K562 (cell line): Measurements from ENCODE around the gene TMEM267. TPM values are rescaled to one million over a fixed set of nuclear protein-coding genes. Genes with fewer than 3 reads are reported as not detected.
A peak's percentile ranks its signal among the peaks of the same experiment; 100 is the strongest.

Experiments used
- ATAC-seq: fragments of 200-7000 bp; cut with Tn5 transposase; 3 replicates; pipeline ENCODE4 v1.9.1; 2020; ENCODE audit warnings: moderate library complexity
- BruUV-seq: library from RNA; stranded (reverse); fragments of 400-500 nt; replicated peaks from 2 replicates; lab custom pipeline; 2021; lab: Mats Ljungman, UMichigan
- CTCF ChIA-PET: fragments of 300-600 bp; formaldehyde crosslinking; extraction: SDS; loops from one replicate; lab custom pipeline; 2021; ENCODE audit warnings: low intra/inter-chr PET ratio; lab: Yijun Ruan, JAX
- POLR2A ChIA-PET: fragments of 300-600, 350-650 bp; sonication (Branson Sonifier 250); formaldehyde crosslinking; extraction: SDS; loops from one replicate; lab custom pipeline; 2021; ENCODE audit warnings: antibody characterized with exemption, inconsistent platforms; lab: Yijun Ruan, JAX
- DNase-seq, 4 experiments: peaks; one replicate each; pipeline versions ENCODE4 v3.0.0 to v3.0.0-alpha.2; 2011 to 2018; ENCODE audit warnings: low spot score in 3 of 4, mixed read lengths in 3 of 4; ENCODE audit errors: extremely low read depth in 1 of 4
- FAIRE-seq: peaks from 2 replicates; lab custom pipeline; 2011; peaks lifted over from hg19 to GRCh38; lab: Jason Lieb, UNC
- H2AFZ ChIP-seq: 2 replicates; pipeline ENCODE4 v1.6.0; 2011; ENCODE audit warnings: low read depth, low read length, control low read depth, inconsistent platforms
- H3K27ac ChIP-seq: fragments of 200-600 bp; 3 replicates; pipeline ENCODE4 v1.8.0; 2011; ENCODE audit warnings: low read depth, mild to moderate bottlenecking, control low read depth, inconsistent platforms, low read length, moderate library complexity, mixed read lengths; ENCODE audit errors: extremely low read depth
- H3K27me3 ChIP-seq, 2 experiments: fragments of 300-600 bp in 1 of 2; 2 replicates in 1 of 2; 3 replicates in 1 of 2; pipeline versions ENCODE4 v1.6.0 to v1.8.0; 2011; ENCODE audit warnings: inconsistent platforms in 2 of 2, low read length in 2 of 2, mild to moderate bottlenecking in 1 of 2, mixed read lengths in 1 of 2, moderate library complexity in 1 of 2; ENCODE audit not compliant: control insufficient read depth in 2 of 2, insufficient read depth in 2 of 2
- H3K36me3 ChIP-seq: fragments of 300-600 bp; 3 replicates; pipeline ENCODE4 v1.8.0; 2011; ENCODE audit warnings: mild to moderate bottlenecking, low read length, inconsistent platforms; ENCODE audit not compliant: control insufficient read depth, insufficient read depth
- H3K4me1 ChIP-seq, 2 experiments: fragments of 200-600 bp in 1 of 2; replicated peaks in 1 of 2; 2 replicates in 1 of 2; 3 replicates in 1 of 2; pipeline versions ENCODE4 v1.5.1 to v1.8.0; 2011; ENCODE audit warnings: inconsistent platforms in 2 of 2, low read length in 2 of 2, mild to moderate bottlenecking in 1 of 2, mixed read lengths in 1 of 2, moderate library complexity in 1 of 2; ENCODE audit not compliant: control insufficient read depth in 2 of 2, insufficient read depth in 2 of 2
- H3K4me2 ChIP-seq: 2 replicates; pipeline ENCODE4 v1.6.1; 2011; ENCODE audit warnings: low read length, control low read depth, inconsistent platforms, mixed read lengths; ENCODE audit not compliant: insufficient read depth
- H3K4me3 ChIP-seq: fragments of 200-600 bp; sonication (generic), shearing (Covaris generic); 2 replicates; pipeline ENCODE4 v1.5.1; 2016; ENCODE audit warnings: control low read depth, inconsistent platforms
- H3K79me2 ChIP-seq: fragments of 200-600 bp; 3 replicates; pipeline ENCODE4 v1.8.0; 2011; ENCODE audit warnings: low read length, inconsistent platforms; ENCODE audit not compliant: control insufficient read depth, insufficient read depth
- H3K9ac ChIP-seq, 2 experiments: 2 replicates each; pipeline versions ENCODE4 v1.6.0 to v1.6.1; 2011; ENCODE audit warnings: low read depth in 2 of 2, low read length in 2 of 2, control low read depth in 1 of 2, inconsistent platforms in 1 of 2, mild to moderate bottlenecking in 1 of 2, mixed read lengths in 1 of 2; ENCODE audit not compliant: insufficient read depth in 1 of 2
- H3K9me1 ChIP-seq: one replicate; pipeline ENCODE4 v1.6.0; 2011; ENCODE audit warnings: inconsistent platforms, mild to moderate bottlenecking, low read length, moderate library complexity; ENCODE audit not compliant: control insufficient read depth, insufficient read depth
- H3K9me3 ChIP-seq: replicated peaks from 2 replicates; pipeline ENCODE4 v1.5.1; 2011; ENCODE audit warnings: low read depth, low read length, inconsistent platforms; ENCODE audit not compliant: control insufficient read depth, insufficient read depth
- H4K20me1 ChIP-seq: replicated peaks from 2 replicates; pipeline ENCODE4 v1.6.1; 2011; ENCODE audit warnings: low read length, inconsistent platforms, mixed read lengths; ENCODE audit not compliant: control insufficient read depth, insufficient read depth
- C11orf30 ChIP-seq: fragments of 450-650 bp; IDR thresholded peaks from 2 replicates; pipeline ENCODE4 v1.6.1; 2016; ENCODE audit warnings: low read depth, mild to moderate bottlenecking
- CREBBP ChIP-seq: IDR thresholded peaks from one replicate; pipeline ENCODE4 v1.6.1; 2012; ENCODE audit warnings: low read depth, mild to moderate bottlenecking, control low read depth, inconsistent platforms, low read length
- DPF2 ChIP-seq: fragments of 450-650 bp; IDR thresholded peaks from 2 replicates; pipeline ENCODE4 v1.6.1; 2016
- ESRRA ChIP-seq: fragments of 450-650 bp; IDR thresholded peaks from 2 replicates; pipeline ENCODE4 v1.6.1; 2014; ENCODE audit warnings: low read depth, mild to moderate bottlenecking, moderate library complexity, borderline replicate concordance
- HNRNPUL1 ChIP-seq: fragments of 200-400 bp; formaldehyde crosslinking; IDR thresholded peaks from 2 replicates; pipeline ENCODE4 v1.6.1; 2017; ENCODE audit warnings: low read length
- LEF1 ChIP-seq: fragments of 450-650 bp; IDR thresholded peaks from 2 replicates; pipeline ENCODE4 v1.6.1; 2016; ENCODE audit warnings: mild to moderate bottlenecking
- MEF2A ChIP-seq: IDR thresholded peaks from 2 replicates; pipeline ENCODE4 v1.6.1; 2011; ENCODE audit warnings: low read depth, mild to moderate bottlenecking, low read length, moderate library complexity; ENCODE audit not compliant: control insufficient read depth
- NR2C1 ChIP-seq, 2 experiments: fragments of 450-650 bp; IDR thresholded peaks; 2 replicates each; pipeline ENCODE4 v1.6.1; 2017; ENCODE audit warnings: mild to moderate bottlenecking in 2 of 2, antibody characterized with exemption in 1 of 2, inconsistent platforms in 1 of 2, missing compliant biosample characterization in 1 of 2, missing genetic modification characterization in 1 of 2
- POLR2B ChIP-seq: fragments of 450-650 bp; IDR thresholded peaks from 2 replicates; pipeline ENCODE4 v1.6.1; 2018; ENCODE audit warnings: low read depth; ENCODE audit not compliant: partially characterized antibody
- PRMT5 ChIP-seq: sonication (generic); formaldehyde crosslinking; IDR thresholded peaks from 2 replicates; pipeline ENCODE4 v1.5.0; 2020; ENCODE audit warnings: missing genetic modification reagents
- RAD21 ChIP-seq, 2 experiments: fragments of 250-450 bp in 1 of 2; fragments of 450-650 bp in 1 of 2; sonication (Bioruptor Pico) in 1 of 2; formaldehyde crosslinking in 1 of 2; IDR thresholded peaks in 1 of 2; conservative IDR thresholded peaks in 1 of 2; 2 replicates each; pipeline versions ENCODE4 v1.4.0 to v1.8.0; 2020 to 2022; ENCODE audit warnings: mild to moderate bottlenecking in 2 of 2, moderate library complexity in 1 of 2
- RFX5 ChIP-seq: IDR thresholded peaks from 2 replicates; pipeline ENCODE4 v1.6.1; 2011; ENCODE audit warnings: low read depth, mild to moderate bottlenecking, improper control_type of control experiment, low read length
- TEAD1 ChIP-seq, 2 experiments: fragments of 450-650 bp in 1 of 2; sonication (generic) in 1 of 2; formaldehyde crosslinking; IDR thresholded peaks; 2 replicates each; pipeline versions ENCODE4 v1.4.0 to v1.8.0; 2020 to 2022; ENCODE audit warnings: mild to moderate bottlenecking in 2 of 2, missing genetic modification reagents in 1 of 2
- TGIF2 ChIP-seq: sonication (generic); formaldehyde crosslinking; IDR thresholded peaks from 2 replicates; pipeline ENCODE4 v1.8.1; 2022; ENCODE audit warnings: mild to moderate bottlenecking, missing genetic modification reagents, moderate library complexity
- ZFP36 ChIP-seq: fragments of 150-350 bp; IDR thresholded peaks from 2 replicates; pipeline ENCODE4 v1.6.1; 2018; ENCODE audit warnings: low read length, low read depth; ENCODE audit not compliant: partially characterized antibody
- ZNF512 ChIP-seq: IDR thresholded peaks from 2 replicates; pipeline ENCODE4 v1.6.1; 2016; ENCODE audit warnings: missing genetic modification characterization, missing compliant biosample characterization
- WGBS: fragments of 100-300 bp; shearing (Covaris generic); methylation state at CpG from one replicate; pipeline ENCODE4 v1.1.6; 2016; ENCODE audit warnings: low coverage, mixed read lengths; ENCODE audit not compliant: insufficient coverage; ENCODE audit errors: missing lambda C conversion rate; 5-methylcytosine and 5-hydroxymethylcytosine counted together
- in situ Hi-C: fragments of 300-500 bp; cut with MboI; formaldehyde crosslinking; loops from 4 replicates; pipeline ENCODE4 v1.15.0; 2018; ENCODE audit warnings: inconsistent platforms, mixed read lengths
- intact Hi-C: fragments of 100-400 bp; cut with micrococcal nuclease; formaldehyde crosslinking; loops from 2 replicates; pipeline ENCODE4 v1.14.2; 2022
- polyA plus RNA-seq, 8 experiments: library from polyadenylated mRNA; depleted of rRNA in 4 of 8; stranded (reverse) in 5 of 8; unstranded in 3 of 8; fragments of >200 nt; fragmentation: Nextera tagmentation in 2 of 8; fragmentation: Illumina TruSeq in 1 of 8; extraction: Ambion mirVana in 2 of 8; extraction: Trizol in 1 of 8; gene quantifications; 2 replicates each; pipeline versions ENCODE4 v1.2.1 to v1.2.3, GENCODE V29; 2011 to 2014; ENCODE audit warnings: inconsistent platforms in 1 of 8, missing spikeins in 1 of 8
- total RNA-seq, 7 experiments: library from RNA; depleted of rRNA in 6 of 7; stranded (reverse); fragments of >200 nt in 6 of 7; fragmentation: Illumina TruSeq in 2 of 7; extraction: Trizol in 2 of 7; gene quantifications; 2 replicates each; pipeline versions ENCODE4 v1.2.1 to v1.2.3, GENCODE V29; 2011 to 2021; ENCODE audit warnings: low replicate concordance in 1 of 7

Gene TMEM267
- total and polyA plus RNA-seq, 9 of the 15 experiments (the other 6 are each of a cell fraction or from before 2014, with no cell fraction given) = 8.1 to 61.1 (median 17.8) TPM

DNA sequence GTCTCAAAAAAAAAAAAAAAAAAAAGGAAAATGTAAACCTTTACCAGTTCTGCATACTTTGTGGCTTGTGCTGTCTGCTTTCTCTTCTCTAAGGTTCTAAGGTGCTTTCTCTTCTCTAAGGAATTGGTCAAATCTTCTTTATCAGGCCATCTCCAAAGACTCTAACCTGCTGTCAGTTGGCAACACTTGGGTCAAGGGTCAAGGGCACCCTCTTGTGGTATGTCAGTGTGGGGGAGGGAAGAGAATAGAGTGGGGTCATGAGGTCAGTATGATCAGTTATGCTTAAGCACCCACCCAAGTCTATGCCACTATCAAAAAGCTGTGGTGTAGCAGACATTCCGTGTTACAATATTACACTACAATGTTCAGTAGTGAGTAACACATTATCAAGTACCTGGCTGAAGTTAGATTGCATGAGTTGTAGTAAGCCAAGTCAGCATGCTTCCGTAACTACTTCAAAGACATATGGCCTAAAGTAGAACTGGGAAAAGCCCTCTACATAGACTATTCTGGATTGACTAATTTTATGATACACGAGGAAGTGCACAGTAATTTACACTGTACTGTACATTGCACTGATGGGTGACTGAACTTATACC is 46.5 kb downstream of the TMEM267 start (continued):
- 0 out of 2 replicates have a peak, but pooled peaks have one; percentile 16 for TF ChIP-seq ESRRA
- TF ChIP-seq PRMT5 (CRISPR knock-in tag) = no peak
- TF ChIP-seq C11orf30 = no peak
- TF ChIP-seq NR2C1 (IDR thresholded peaks at IDR 0.05) = peak; percentile 70
- peak; percentile 75 for TF ChIP-seq NR2C1 (tag; IDR thresholded peaks at IDR 0.05)
- TF ChIP-seq RAD21 (CRISPR knock-in tag; conservative IDR thresholded peaks at IDR 0.05 in 1 of 2, IDR thresholded peaks at IDR 0.05 in 1 of 2) = peak in 1 of 2 experiments; percentile 11; a peak in 1 of 4 replicates
- TF ChIP-seq HNRNPUL1 = no peak

- WGBS = 32% methylated on average over 4 of the region's 4 CpGs
- H3K4me2 ChIP-seq = no peak overlapping the region
- no peak overlapping the region for H3K9ac ChIP-seq
- no peaks in the 10 kb centered on the region for H3K79me2 ChIP-seq
- H4K20me1 ChIP-seq = no peaks in the 10 kb centered on the region
- CTCF ChIA-PET = no interaction called here
- no TSS peak for BruUV-seq
- H3K9me1 ChIP-seq = no peaks in the 10 kb centered on the region
- TF ChIP-seq CREBBP (no peak), TEAD1 (CRISPR knock-in tag; IDR thresholded peaks at IDR 0.05) (no peak), RAD21 (CRISPR knock-in tag; conservative IDR thresholded peaks at IDR 0.05 in 1 of 2, IDR thresholded peaks at IDR 0.05 in 1 of 2) (no peak), DPF2 (no peak), MEF2A (no peak), ZNF512 (tag) (no peak), TGIF2 (CRISPR knock-in tag) (no peak), ZFP36 (no peak), LEF1 (no peak), RFX5 (no peak), POLR2B (no peak)
- no peaks in the 10 kb centered on the region for H3K27me3 ChIP-seq
- H3K4me3 ChIP-seq = no peak overlapping the region
- H3K36me3 ChIP-seq = no peaks in the 10 kb centered on the region
- no peak overlapping the region for H3K27ac ChIP-seq
- peak; percentile 39; the same call in 2 of the 3 replicates for ATAC-seq
- H3K9me3 ChIP-seq = no peaks in the 10 kb centered on the region
- intact Hi-C loops = no loop called here
- in situ Hi-C loops = no loop called here
- POLR2A ChIA-PET = no interaction called here
- H3K4me1 ChIP-seq = no peaks in the 10 kb centered on the region; a peak in 1 of 5 replicates
- DNase-seq = no peak
- FAIRE-seq = no peak
- H2AFZ ChIP-seq = no peak overlapping the region
Measured at GRCh38 chr5:43433382-43433781, 50.3 kb downstream of the TMEM267 start.
